WTC11 (cell line): Measurements from ENCODE around the gene KCNMA1. TPM values are rescaled to one million over a fixed set of nuclear protein-coding genes. Genes with fewer than 3 reads are reported as not detected.

Source experiments
- ATAC-seq: fragments of 200-7000 bp; cut with Tn5 transposase; 2 replicates; pipeline ENCODE4 v1.10.0; 2021; ENCODE audit warnings: mild to moderate bottlenecking, moderate library complexity
- CTCF ChIA-PET: fragments of 300-600 bp; sonication (Branson Sonifier 250); formaldehyde crosslinking; loops from one replicate; lab custom pipeline; 2021; ENCODE audit warnings: antibody characterized with exemption; lab: Charles Lee
- POLR2A ChIA-PET: fragments of 350-600 bp; sonication (Branson Sonifier 250); formaldehyde crosslinking; loops from one replicate; lab custom pipeline; 2021; ENCODE audit warnings: antibody characterized with exemption; lab: Charles Lee
- DNase-seq: peaks from one replicate; pipeline ENCODE4 v3.0.0; 2021; ENCODE audit warnings: low spot score
- H3K27ac Mint-ChIP-seq: 2 replicates; pipeline ENCODE4 v1.8.0; 2021; ENCODE audit warnings: mixed read lengths
- H3K27me3 Mint-ChIP-seq: 2 replicates; pipeline ENCODE4 v1.8.0; 2021; ENCODE audit warnings: low read depth, mild to moderate bottlenecking, moderate library complexity, mixed read lengths
- H3K36me3 Mint-ChIP-seq: 2 replicates; pipeline ENCODE4 v1.8.0; 2021; ENCODE audit warnings: mixed read lengths
- H3K4me1 Mint-ChIP-seq: 2 replicates; pipeline ENCODE4 v1.8.0; 2022; ENCODE audit warnings: mixed read lengths
- H3K4me3 Mint-ChIP-seq: 2 replicates; pipeline ENCODE4 v1.8.0; 2021; ENCODE audit warnings: mild to moderate bottlenecking, moderate library complexity, mixed read lengths
- H3K9me3 Mint-ChIP-seq: 2 replicates; pipeline ENCODE4 v1.8.0; 2021; ENCODE audit warnings: mixed read lengths
- ETV6 ChIP-seq: sonication (generic); formaldehyde crosslinking; IDR thresholded peaks from 2 replicates; pipeline ENCODE4 v1.8.1; 2022; ENCODE audit warnings: mild to moderate bottlenecking, missing genetic modification reagents
- MXD4 ChIP-seq: fragments of 250-450 bp; sonication (Bioruptor Pico); IDR thresholded peaks from 2 replicates; pipeline ENCODE4 v1.8.0; 2021; ENCODE audit warnings: mild to moderate bottlenecking, moderate library complexity, borderline replicate concordance
- NR2C2 ChIP-seq: sonication (generic); formaldehyde crosslinking; IDR thresholded peaks from 2 replicates; pipeline ENCODE4 v1.8.0; 2022; ENCODE audit warnings: mild to moderate bottlenecking, missing genetic modification reagents
- PREB ChIP-seq: sonication (generic); formaldehyde crosslinking; IDR thresholded peaks from 2 replicates; pipeline ENCODE4 v1.8.1; 2022; ENCODE audit warnings: mild to moderate bottlenecking, missing genetic modification reagents, moderate library complexity, borderline replicate concordance
- SOX15 ChIP-seq: fragments of 250-450 bp; sonication (Bioruptor Pico); IDR thresholded peaks from 2 replicates; pipeline ENCODE4 v1.9.0; 2021; ENCODE audit warnings: mild to moderate bottlenecking
- ZBTB21 ChIP-seq: sonication (generic); formaldehyde crosslinking; IDR thresholded peaks from 2 replicates; pipeline ENCODE4 v1.8.1; 2023; ENCODE audit warnings: mild to moderate bottlenecking, missing genetic modification reagents, borderline replicate concordance
- ZNF396 ChIP-seq: fragments of 250-450 bp; sonication (Bioruptor Pico); IDR thresholded peaks from 2 replicates; pipeline ENCODE4 v1.8.0; 2021; ENCODE audit warnings: mild to moderate bottlenecking, moderate library complexity, borderline replicate concordance
- ZNF671 ChIP-seq: fragments of 250-450 bp; sonication (Bioruptor Pico); IDR thresholded peaks from 2 replicates; pipeline ENCODE4 v1.8.0; 2021; ENCODE audit warnings: mild to moderate bottlenecking
- total RNA-seq: library from RNA; stranded (reverse); gene quantifications from 3 replicates; pipeline ENCODE4 v1.2.3, GENCODE V29; 2021
- TF ChIP-seq, protein P1 (sequence below): sonication (generic); formaldehyde crosslinking; IDR thresholded peaks from 2 replicates; pipeline ENCODE4 v1.8.1; 2022; ENCODE audit warnings: low read depth, mild to moderate bottlenecking, moderate library complexity, missing genetic modification reagents, borderline replicate concordance
- TF ChIP-seq, protein P2 (sequence below): sonication (generic); formaldehyde crosslinking; IDR thresholded peaks from 2 replicates; pipeline ENCODE4 v1.8.0; 2023; ENCODE audit warnings: missing genetic modification reagents
- TF ChIP-seq, protein P3 (sequence below): sonication (generic); formaldehyde crosslinking; conservative IDR thresholded peaks from 2 replicates; pipeline ENCODE4 v1.8.1; 2022; ENCODE audit warnings: mild to moderate bottlenecking, missing genetic modification reagents
- TF ChIP-seq, protein P4 (sequence below): fragments of 250-450 bp; sonication (Bioruptor Pico); IDR thresholded peaks from 2 replicates; pipeline ENCODE4 v1.9.0; 2021; ENCODE audit warnings: mild to moderate bottlenecking
- TF ChIP-seq, protein P5 (sequence below): sonication (generic); formaldehyde crosslinking; IDR thresholded peaks from 2 replicates; pipeline ENCODE4 v1.8.1; 2022; ENCODE audit warnings: low read depth, missing genetic modification reagents, borderline replicate concordance
- TF ChIP-seq, protein P6 (sequence below): fragments of 200-600 bp; IDR thresholded peaks from 2 replicates; pipeline ENCODE4 v1.8.0; 2022; ENCODE audit warnings: antibody characterized with exemption
- TF ChIP-seq, protein P7 (sequence below): sonication (generic); formaldehyde crosslinking; conservative IDR thresholded peaks from 2 replicates; pipeline ENCODE4 v1.8.1; 2023; ENCODE audit warnings: mild to moderate bottlenecking, low read depth, missing genetic modification reagents, moderate library complexity
- TF ChIP-seq, protein P8 (sequence below): sonication (generic); formaldehyde crosslinking; IDR thresholded peaks from 2 replicates; pipeline ENCODE4 v1.8.0; 2022; ENCODE audit warnings: mild to moderate bottlenecking, missing genetic modification reagents
- TF ChIP-seq, protein P9 (sequence below): sonication (generic); formaldehyde crosslinking; IDR thresholded peaks from 2 replicates; pipeline ENCODE4 v1.8.0; 2023; ENCODE audit warnings: mild to moderate bottlenecking, missing genetic modification reagents

KCNMA1 gene
- total RNA-seq, 1 experiment from 2014 or later: 7.3 TPM

DNA sequence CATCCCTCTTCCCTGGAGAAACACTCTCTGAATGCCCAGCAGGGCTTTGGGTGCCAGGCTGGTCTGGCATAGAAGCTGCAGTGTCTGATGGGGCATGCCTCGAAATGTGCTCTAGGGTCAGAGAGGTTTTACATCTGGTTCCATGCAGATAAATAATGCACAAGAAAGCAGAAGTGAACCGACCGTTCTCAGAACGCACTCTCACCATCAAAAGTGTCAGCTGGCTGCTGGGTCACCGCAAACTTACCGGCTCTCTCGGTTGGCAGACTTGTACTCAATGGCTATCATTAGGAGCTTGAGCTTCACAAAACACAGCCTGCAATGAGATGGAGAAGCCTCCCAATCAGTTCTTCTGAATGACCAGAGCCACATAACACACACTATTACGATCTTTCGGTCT, 610.0 kb downstream of the KCNMA1 start:
- CTCF ChIA-PET: interaction anchor here (1.8 kb wide), 1 partner anchor 10 kb away, joined by 10 read pairs; no protein-coding TSS in a partner anchor
- Mint-ChIP-seq H3K4me1 (peaks cover 15% of the 10 kb centered on the region), H3K27me3 (no peaks in the 10 kb centered on the region)
- TF ChIP-seq, protein P1, sequence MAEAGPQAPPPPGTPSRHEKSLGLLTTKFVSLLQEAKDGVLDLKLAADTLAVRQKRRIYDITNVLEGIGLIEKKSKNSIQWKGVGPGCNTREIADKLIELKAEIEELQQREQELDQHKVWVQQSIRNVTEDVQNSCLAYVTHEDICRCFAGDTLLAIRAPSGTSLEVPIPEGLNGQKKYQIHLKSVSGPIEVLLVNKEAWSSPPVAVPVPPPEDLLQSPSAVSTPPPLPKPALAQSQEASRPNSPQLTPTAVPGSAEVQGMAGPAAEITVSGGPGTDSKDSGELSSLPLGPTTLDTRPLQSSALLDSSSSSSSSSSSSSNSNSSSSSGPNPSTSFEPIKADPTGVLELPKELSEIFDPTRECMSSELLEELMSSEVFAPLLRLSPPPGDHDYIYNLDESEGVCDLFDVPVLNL (CRISPR knock-in tag): no peak
- TF ChIP-seq, protein P2, sequence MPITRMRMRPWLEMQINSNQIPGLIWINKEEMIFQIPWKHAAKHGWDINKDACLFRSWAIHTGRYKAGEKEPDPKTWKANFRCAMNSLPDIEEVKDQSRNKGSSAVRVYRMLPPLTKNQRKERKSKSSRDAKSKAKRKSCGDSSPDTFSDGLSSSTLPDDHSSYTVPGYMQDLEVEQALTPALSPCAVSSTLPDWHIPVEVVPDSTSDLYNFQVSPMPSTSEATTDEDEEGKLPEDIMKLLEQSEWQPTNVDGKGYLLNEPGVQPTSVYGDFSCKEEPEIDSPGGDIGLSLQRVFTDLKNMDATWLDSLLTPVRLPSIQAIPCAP (CRISPR knock-in tag): no peak
- TF ChIP-seq, protein P3, sequence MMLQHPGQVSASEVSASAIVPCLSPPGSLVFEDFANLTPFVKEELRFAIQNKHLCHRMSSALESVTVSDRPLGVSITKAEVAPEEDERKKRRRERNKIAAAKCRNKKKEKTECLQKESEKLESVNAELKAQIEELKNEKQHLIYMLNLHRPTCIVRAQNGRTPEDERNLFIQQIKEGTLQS (CRISPR knock-in tag): no peak
- no peak for TF ChIP-seq SOX15 (CRISPR knock-in tag)
- TF ChIP-seq PREB (CRISPR knock-in tag): no peak
- TF ChIP-seq, protein P4, sequence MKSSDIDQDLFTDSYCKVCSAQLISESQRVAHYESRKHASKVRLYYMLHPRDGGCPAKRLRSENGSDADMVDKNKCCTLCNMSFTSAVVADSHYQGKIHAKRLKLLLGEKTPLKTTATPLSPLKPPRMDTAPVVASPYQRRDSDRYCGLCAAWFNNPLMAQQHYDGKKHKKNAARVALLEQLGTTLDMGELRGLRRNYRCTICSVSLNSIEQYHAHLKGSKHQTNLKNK (CRISPR knock-in tag): no peak
- TF ChIP-seq, protein P5, sequence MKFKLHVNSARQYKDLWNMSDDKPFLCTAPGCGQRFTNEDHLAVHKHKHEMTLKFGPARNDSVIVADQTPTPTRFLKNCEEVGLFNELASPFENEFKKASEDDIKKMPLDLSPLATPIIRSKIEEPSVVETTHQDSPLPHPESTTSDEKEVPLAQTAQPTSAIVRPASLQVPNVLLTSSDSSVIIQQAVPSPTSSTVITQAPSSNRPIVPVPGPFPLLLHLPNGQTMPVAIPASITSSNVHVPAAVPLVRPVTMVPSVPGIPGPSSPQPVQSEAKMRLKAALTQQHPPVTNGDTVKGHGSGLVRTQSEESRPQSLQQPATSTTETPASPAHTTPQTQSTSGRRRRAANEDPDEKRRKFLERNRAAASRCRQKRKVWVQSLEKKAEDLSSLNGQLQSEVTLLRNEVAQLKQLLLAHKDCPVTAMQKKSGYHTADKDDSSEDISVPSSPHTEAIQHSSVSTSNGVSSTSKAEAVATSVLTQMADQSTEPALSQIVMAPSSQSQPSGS (CRISPR knock-in tag): no peak
- TF ChIP-seq, protein P6, sequence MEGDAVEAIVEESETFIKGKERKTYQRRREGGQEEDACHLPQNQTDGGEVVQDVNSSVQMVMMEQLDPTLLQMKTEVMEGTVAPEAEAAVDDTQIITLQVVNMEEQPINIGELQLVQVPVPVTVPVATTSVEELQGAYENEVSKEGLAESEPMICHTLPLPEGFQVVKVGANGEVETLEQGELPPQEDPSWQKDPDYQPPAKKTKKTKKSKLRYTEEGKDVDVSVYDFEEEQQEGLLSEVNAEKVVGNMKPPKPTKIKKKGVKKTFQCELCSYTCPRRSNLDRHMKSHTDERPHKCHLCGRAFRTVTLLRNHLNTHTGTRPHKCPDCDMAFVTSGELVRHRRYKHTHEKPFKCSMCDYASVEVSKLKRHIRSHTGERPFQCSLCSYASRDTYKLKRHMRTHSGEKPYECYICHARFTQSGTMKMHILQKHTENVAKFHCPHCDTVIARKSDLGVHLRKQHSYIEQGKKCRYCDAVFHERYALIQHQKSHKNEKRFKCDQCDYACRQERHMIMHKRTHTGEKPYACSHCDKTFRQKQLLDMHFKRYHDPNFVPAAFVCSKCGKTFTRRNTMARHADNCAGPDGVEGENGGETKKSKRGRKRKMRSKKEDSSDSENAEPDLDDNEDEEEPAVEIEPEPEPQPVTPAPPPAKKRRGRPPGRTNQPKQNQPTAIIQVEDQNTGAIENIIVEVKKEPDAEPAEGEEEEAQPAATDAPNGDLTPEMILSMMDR: no peak
- TF ChIP-seq ZNF671 (CRISPR knock-in tag): no peak
- TF ChIP-seq, protein P7, sequence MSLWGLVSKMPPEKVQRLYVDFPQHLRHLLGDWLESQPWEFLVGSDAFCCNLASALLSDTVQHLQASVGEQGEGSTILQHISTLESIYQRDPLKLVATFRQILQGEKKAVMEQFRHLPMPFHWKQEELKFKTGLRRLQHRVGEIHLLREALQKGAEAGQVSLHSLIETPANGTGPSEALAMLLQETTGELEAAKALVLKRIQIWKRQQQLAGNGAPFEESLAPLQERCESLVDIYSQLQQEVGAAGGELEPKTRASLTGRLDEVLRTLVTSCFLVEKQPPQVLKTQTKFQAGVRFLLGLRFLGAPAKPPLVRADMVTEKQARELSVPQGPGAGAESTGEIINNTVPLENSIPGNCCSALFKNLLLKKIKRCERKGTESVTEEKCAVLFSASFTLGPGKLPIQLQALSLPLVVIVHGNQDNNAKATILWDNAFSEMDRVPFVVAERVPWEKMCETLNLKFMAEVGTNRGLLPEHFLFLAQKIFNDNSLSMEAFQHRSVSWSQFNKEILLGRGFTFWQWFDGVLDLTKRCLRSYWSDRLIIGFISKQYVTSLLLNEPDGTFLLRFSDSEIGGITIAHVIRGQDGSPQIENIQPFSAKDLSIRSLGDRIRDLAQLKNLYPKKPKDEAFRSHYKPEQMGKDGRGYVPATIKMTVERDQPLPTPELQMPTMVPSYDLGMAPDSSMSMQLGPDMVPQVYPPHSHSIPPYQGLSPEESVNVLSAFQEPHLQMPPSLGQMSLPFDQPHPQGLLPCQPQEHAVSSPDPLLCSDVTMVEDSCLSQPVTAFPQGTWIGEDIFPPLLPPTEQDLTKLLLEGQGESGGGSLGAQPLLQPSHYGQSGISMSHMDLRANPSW (CRISPR knock-in tag): no peak
- TF ChIP-seq NR2C2 (CRISPR knock-in tag): no peak
- TF ChIP-seq ETV6 (CRISPR knock-in tag): no peak
- TF ChIP-seq ZBTB21 (CRISPR knock-in tag): no peak
- TF ChIP-seq MXD4: no peak
- TF ChIP-seq, protein P8, sequence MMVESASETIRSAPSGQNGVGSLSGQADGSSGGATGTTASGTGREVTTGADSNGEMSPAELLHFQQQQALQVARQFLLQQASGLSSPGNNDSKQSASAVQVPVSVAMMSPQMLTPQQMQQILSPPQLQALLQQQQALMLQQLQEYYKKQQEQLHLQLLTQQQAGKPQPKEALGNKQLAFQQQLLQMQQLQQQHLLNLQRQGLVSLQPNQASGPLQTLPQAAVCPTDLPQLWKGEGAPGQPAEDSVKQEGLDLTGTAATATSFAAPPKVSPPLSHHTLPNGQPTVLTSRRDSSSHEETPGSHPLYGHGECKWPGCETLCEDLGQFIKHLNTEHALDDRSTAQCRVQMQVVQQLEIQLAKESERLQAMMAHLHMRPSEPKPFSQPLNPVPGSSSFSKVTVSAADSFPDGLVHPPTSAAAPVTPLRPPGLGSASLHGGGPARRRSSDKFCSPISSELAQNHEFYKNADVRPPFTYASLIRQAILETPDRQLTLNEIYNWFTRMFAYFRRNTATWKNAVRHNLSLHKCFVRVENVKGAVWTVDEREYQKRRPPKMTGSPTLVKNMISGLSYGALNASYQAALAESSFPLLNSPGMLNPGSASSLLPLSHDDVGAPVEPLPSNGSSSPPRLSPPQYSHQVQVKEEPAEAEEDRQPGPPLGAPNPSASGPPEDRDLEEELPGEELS (CRISPR knock-in tag): no peak
- TF ChIP-seq, protein P9, sequence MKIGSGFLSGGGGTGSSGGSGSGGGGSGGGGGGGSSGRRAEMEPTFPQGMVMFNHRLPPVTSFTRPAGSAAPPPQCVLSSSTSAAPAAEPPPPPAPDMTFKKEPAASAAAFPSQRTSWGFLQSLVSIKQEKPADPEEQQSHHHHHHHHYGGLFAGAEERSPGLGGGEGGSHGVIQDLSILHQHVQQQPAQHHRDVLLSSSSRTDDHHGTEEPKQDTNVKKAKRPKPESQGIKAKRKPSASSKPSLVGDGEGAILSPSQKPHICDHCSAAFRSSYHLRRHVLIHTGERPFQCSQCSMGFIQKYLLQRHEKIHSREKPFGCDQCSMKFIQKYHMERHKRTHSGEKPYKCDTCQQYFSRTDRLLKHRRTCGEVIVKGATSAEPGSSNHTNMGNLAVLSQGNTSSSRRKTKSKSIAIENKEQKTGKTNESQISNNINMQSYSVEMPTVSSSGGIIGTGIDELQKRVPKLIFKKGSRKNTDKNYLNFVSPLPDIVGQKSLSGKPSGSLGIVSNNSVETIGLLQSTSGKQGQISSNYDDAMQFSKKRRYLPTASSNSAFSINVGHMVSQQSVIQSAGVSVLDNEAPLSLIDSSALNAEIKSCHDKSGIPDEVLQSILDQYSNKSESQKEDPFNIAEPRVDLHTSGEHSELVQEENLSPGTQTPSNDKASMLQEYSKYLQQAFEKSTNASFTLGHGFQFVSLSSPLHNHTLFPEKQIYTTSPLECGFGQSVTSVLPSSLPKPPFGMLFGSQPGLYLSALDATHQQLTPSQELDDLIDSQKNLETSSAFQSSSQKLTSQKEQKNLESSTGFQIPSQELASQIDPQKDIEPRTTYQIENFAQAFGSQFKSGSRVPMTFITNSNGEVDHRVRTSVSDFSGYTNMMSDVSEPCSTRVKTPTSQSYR: no peak
- no peak for TF ChIP-seq ZNF396 (CRISPR knock-in tag)
- TF ChIP-seq, all 79 proteins: peak for 0
- POLR2A ChIA-PET: no interaction called here
- Mint-ChIP-seq H3K27ac (no peak overlapping the region), H3K9me3 (no peaks in the 10 kb centered on the region), H3K36me3 (no peaks in the 10 kb centered on the region), H3K4me3 (no peak overlapping the region)
- ATAC-seq (no peak), DNase-seq (no peak)
